Measurements from ENCODE around the gene ATP2A3.
A peak's percentile ranks its signal among the peaks of the same experiment; 100 is the strongest.

The ATP2A3 gene

DNA sequence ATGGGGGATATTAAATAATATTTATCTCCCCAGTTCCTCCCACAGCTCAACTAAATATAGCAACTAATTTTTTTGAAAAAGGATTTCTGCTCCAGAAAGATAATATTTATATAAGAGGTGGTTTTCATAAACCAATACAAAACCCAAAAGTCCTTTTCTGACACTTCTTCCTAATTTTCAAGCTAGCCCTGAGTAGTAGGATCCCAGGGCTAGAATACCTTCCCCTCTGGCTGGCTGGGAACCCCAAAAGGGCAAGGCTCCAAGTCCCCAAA lies 1.3 kb downstream of the ATP2A3 start:
- no peak for TF ChIP-seq EZH2phosphoT487 (IDR thresholded peaks at IDR 0.05; ENCODE audit: borderline replicate concordance)
- TF ChIP-seq, protein P1, sequence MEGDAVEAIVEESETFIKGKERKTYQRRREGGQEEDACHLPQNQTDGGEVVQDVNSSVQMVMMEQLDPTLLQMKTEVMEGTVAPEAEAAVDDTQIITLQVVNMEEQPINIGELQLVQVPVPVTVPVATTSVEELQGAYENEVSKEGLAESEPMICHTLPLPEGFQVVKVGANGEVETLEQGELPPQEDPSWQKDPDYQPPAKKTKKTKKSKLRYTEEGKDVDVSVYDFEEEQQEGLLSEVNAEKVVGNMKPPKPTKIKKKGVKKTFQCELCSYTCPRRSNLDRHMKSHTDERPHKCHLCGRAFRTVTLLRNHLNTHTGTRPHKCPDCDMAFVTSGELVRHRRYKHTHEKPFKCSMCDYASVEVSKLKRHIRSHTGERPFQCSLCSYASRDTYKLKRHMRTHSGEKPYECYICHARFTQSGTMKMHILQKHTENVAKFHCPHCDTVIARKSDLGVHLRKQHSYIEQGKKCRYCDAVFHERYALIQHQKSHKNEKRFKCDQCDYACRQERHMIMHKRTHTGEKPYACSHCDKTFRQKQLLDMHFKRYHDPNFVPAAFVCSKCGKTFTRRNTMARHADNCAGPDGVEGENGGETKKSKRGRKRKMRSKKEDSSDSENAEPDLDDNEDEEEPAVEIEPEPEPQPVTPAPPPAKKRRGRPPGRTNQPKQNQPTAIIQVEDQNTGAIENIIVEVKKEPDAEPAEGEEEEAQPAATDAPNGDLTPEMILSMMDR (conservative IDR thresholded peaks at IDR 0.05; ENCODE audit: low read length) = no peak
- Histone ChIP-seq H3K79me2 (ENCODE audit: insufficient read depth, low read length) (peaks cover 57% of the 10 kb centered on the region), H3K4me3 (ENCODE audit: low read length, poor library complexity, severe bottlenecking) (peak overlapping the region; percentile 93), H3K9ac (ENCODE audit: low read depth, low read length, poor library complexity, severe bottlenecking) (peak overlapping the region; percentile 97), H3K27me3 (ENCODE audit: insufficient read depth, low read length, poor library complexity, severe bottlenecking) (no peaks in the 10 kb centered on the region), H3K9me3 (ENCODE audit: insufficient read depth, low read depth, low read length) (no peaks in the 10 kb centered on the region), H3F3A (ENCODE audit: low read depth) (peaks cover 7% of the 10 kb centered on the region; the same call in 1 of the 2 replicates), H4K20me1 (ENCODE audit: insufficient read depth, low read length, poor library complexity, severe bottlenecking) (peaks cover 45% of the 10 kb centered on the region), H3K4me2 (ENCODE audit: low read depth, low read length, poor library complexity, severe bottlenecking) (peak overlapping the region; percentile 98), H3K9me2 (replicated peaks; ENCODE audit: low read depth, low read length) (no peaks in the 10 kb centered on the region), H2AFZ (ENCODE audit: low read length) (no peak overlapping the region), H3K4me1 (ENCODE audit: insufficient read depth, low read length, poor library complexity, severe bottlenecking) (peaks cover 52% of the 10 kb centered on the region), H3K36me3 (ENCODE audit: insufficient read depth, low read length) (peaks cover 6% of the 10 kb centered on the region; the same call in 1 of the 2 replicates)

DNA sequence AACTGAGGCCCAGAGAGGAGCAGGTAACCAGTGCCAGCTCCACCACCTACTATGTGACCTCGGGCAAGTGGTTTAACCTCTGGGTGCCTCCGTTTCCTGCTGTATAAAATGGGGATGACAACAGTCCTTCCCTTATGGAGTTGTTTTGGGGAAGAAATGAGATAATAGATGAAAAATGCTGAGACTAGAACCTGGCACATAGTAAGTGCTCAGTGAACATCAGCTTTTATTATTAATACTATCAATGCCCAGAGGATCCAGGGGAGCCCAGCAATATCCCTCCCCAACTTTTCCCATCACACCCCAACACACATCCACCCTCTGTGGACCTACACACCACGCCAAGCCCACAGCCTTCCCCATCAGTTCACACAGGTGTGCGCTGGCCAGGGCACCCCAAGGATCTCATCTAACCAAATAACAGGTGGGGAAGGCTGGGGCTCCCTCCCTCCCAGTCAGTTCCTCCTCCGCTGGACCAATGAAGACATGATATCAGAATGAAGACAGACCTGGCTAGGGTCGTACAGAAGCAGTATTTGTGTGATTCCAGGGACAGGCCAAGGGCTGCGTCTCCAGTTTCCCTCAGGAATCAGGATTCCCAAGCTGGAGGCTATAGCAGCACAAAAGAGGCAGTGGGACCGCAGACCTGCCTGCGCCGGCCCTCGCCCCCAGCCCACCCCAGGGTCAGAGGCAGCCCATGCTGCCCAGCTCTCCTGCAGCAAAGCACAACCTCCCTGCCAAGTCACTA lies 1.8 kb downstream of the ATP2A3 start:
- Histone ChIP-seq H3K79me2 (ENCODE audit: insufficient read depth, low read length) (peaks cover 62% of the 10 kb centered on the region), H4K20me1 (ENCODE audit: insufficient read depth, low read length, poor library complexity, severe bottlenecking) (peaks cover 50% of the 10 kb centered on the region), H2AFZ (ENCODE audit: low read length) (no peak overlapping the region), H3K4me1 (ENCODE audit: insufficient read depth, low read length, poor library complexity, severe bottlenecking) (peaks cover 55% of the 10 kb centered on the region), H3K4me2 (ENCODE audit: low read depth, low read length, poor library complexity, severe bottlenecking) (peak overlapping the region; percentile 98), H3K36me3 (ENCODE audit: insufficient read depth, low read length) (peaks cover 10% of the 10 kb centered on the region; the same call in 1 of the 2 replicates), H3K9me2 (replicated peaks; ENCODE audit: low read depth, low read length) (no peaks in the 10 kb centered on the region), H3K9ac (ENCODE audit: low read depth, low read length, poor library complexity, severe bottlenecking) (peak overlapping the region; percentile 97), H3F3A (ENCODE audit: low read depth) (peaks cover 7% of the 10 kb centered on the region; the same call in 1 of the 2 replicates), H3K9me3 (ENCODE audit: insufficient read depth, low read depth, low read length) (no peaks in the 10 kb centered on the region), H3K27me3 (ENCODE audit: insufficient read depth, low read length, poor library complexity, severe bottlenecking) (no peaks in the 10 kb centered on the region), H3K4me3 (ENCODE audit: low read length, poor library complexity, severe bottlenecking) (peak overlapping the region; percentile 93)
- TF ChIP-seq, protein P1 (conservative IDR thresholded peaks at IDR 0.05; ENCODE audit: low read length) = no peak
- no peak for TF ChIP-seq EZH2phosphoT487 (IDR thresholded peaks at IDR 0.05; ENCODE audit: borderline replicate concordance)

DNA sequence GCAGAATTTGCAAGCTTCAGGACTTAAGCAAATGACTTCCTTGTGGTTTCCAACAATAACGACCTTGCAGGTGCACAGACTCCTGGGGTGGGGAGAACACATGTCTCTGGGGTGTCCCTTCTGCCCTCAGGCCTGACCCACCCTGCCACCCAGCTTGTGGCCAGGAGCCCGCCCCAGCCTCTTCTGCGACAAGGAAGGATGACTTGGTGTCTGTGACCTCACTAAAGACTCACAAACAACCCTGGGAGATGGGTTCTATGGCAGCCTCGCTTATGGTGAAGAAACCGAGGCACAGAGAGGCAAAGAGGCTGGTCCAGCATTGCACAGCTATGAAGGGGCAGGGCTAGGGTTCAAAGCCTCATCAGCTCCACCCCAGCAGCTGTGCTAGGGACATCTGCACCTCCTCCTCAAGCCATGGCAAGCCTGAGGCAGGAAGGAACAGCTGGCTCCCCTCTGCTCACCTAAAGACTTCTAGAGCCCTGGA lies 2.6 kb downstream of the ATP2A3 start:
- Histone ChIP-seq H3K4me2 (ENCODE audit: low read depth, low read length, poor library complexity, severe bottlenecking) (peak overlapping the region; percentile 98), H3K36me3 (ENCODE audit: insufficient read depth, low read length) (peaks cover 17% of the 10 kb centered on the region; the same call in 1 of the 2 replicates), H3K9me2 (replicated peaks; ENCODE audit: low read depth, low read length) (no peaks in the 10 kb centered on the region), H3K4me1 (ENCODE audit: insufficient read depth, low read length, poor library complexity, severe bottlenecking) (peaks cover 58% of the 10 kb centered on the region), H4K20me1 (ENCODE audit: insufficient read depth, low read length, poor library complexity, severe bottlenecking) (peaks cover 58% of the 10 kb centered on the region), H2AFZ (ENCODE audit: low read length) (no peak overlapping the region), H3K9ac (ENCODE audit: low read depth, low read length, poor library complexity, severe bottlenecking) (peak overlapping the region; percentile 97), H3K4me3 (ENCODE audit: low read length, poor library complexity, severe bottlenecking) (peak overlapping the region; percentile 93), H3K9me3 (ENCODE audit: insufficient read depth, low read depth, low read length) (no peaks in the 10 kb centered on the region), H3K79me2 (ENCODE audit: insufficient read depth, low read length) (peaks cover 70% of the 10 kb centered on the region), H3K27me3 (ENCODE audit: insufficient read depth, low read length, poor library complexity, severe bottlenecking) (no peaks in the 10 kb centered on the region), H3F3A (ENCODE audit: low read depth) (peaks cover 7% of the 10 kb centered on the region; the same call in 1 of the 2 replicates)
- no peak for TF ChIP-seq EZH2phosphoT487 (IDR thresholded peaks at IDR 0.05; ENCODE audit: borderline replicate concordance)
- TF ChIP-seq, protein P1 (conservative IDR thresholded peaks at IDR 0.05; ENCODE audit: low read length) = no peak
